ENCODE results near the gene AGXT2. TPM values are rescaled to one million over a fixed set of nuclear protein-coding genes. Genes with fewer than 3 reads are reported as not detected.

The AGXT2 gene
- total RNA-seq, 6 experiments from 2014 or later = not detected

DNA sequence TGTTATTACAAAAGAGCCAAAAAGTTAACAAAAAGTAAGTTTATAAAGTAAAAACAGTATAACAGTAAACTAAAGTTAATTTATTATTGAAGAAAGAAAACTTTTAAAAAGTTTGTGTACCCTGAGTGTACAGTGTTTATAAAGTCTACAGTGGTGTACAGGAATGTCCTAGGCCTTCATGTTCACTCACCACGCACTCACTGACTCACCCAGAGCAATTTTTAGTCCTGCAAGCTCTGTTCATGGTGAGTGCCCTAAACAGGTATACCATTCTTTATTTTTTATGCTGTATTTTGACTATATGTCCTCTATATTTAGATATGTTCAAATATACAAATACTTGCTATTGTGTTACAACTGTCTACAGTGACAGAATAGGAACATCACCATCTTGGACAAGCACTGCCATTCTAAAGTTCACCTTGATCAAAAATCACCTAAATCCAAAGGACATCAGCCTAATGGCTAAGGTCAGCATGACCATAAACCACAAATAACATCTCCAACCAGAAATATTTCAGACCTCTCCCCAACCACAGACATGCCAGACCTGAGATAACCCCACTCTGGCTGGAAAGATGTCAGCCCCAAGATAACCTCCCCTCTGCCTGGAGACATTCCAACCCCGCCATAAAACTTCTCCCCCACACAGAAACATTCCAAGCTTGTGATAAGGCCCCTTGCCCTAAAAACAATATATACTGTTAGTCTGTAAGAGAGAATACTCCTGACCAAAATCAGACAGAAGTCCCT, 56.1 kb downstream of the AGXT2 start:
- Mint-ChIP-seq H3K27ac (no peak overlapping the region), H3K36me3 (ENCODE audit: low read depth) (peaks cover 6% of the 10 kb centered on the region; the same call in 1 of the 2 replicates), H3K4me1 (ENCODE audit: low read depth) (no peaks in the 10 kb centered on the region), H3K4me3 (no peak overlapping the region), H3K27me3 (ENCODE audit: insufficient read depth) (peaks cover 26% of the 10 kb centered on the region), H3K9me3 (peaks cover 7% of the 10 kb centered on the region)
- TF ChIP-seq, protein P1, sequence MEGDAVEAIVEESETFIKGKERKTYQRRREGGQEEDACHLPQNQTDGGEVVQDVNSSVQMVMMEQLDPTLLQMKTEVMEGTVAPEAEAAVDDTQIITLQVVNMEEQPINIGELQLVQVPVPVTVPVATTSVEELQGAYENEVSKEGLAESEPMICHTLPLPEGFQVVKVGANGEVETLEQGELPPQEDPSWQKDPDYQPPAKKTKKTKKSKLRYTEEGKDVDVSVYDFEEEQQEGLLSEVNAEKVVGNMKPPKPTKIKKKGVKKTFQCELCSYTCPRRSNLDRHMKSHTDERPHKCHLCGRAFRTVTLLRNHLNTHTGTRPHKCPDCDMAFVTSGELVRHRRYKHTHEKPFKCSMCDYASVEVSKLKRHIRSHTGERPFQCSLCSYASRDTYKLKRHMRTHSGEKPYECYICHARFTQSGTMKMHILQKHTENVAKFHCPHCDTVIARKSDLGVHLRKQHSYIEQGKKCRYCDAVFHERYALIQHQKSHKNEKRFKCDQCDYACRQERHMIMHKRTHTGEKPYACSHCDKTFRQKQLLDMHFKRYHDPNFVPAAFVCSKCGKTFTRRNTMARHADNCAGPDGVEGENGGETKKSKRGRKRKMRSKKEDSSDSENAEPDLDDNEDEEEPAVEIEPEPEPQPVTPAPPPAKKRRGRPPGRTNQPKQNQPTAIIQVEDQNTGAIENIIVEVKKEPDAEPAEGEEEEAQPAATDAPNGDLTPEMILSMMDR (IDR thresholded peaks at IDR 0.05) = no peak
- DNase-seq = no peak

DNA sequence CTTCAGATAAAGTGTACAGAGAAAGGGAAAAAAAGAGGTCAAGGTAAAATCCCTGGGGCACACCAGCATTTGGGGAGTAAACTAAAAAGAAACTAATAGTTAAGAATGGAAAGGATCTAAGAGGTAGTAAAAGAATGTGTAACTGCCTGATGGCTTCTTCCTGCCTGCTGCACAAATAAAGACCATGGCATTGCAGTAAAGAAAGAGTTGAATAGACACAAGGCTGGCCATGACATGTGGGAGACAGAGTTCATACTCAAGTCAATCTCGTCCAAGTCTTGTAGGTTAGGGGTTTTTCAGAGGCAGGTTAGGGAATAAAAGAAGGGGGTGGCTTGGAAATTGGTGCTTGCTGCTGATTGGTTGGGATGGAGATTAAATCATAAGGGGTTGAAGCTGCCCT, 60.8 kb downstream of the AGXT2 start:
- TF ChIP-seq, protein P1 (IDR thresholded peaks at IDR 0.05) = no peak
- H3K36me3 Mint-ChIP-seq (ENCODE audit: low read depth) = peaks cover 8% of the 10 kb centered on the region; the same call in 1 of the 2 replicates
- no peak overlapping the region for H3K4me3 Mint-ChIP-seq
- H3K9me3 Mint-ChIP-seq = peaks cover 19% of the 10 kb centered on the region
- H3K4me1 Mint-ChIP-seq (ENCODE audit: low read depth) = no peaks in the 10 kb centered on the region
- no peak for DNase-seq
- H3K27ac Mint-ChIP-seq = no peak overlapping the region
- peaks cover 19% of the 10 kb centered on the region for H3K27me3 Mint-ChIP-seq (ENCODE audit: insufficient read depth)

DNA sequence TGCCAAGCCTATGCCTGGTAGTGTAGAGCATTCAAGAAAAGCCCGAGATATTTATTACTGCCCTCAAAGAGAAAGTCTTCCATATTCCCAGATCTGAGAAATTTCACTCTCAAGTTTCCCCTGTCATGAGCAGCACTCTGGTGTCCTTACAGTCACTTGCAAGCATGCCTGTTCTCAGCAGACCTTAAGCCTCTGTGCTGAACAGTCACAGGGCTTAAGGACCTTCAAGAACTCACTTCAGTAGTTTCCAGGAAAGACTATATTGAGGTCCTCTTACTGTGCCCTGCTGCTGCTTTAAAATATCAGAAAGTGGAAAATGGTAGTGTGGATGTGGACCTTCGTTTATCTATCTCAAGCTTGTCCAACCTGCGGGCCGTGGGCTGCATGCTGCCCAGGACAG, 64.9 kb downstream of the AGXT2 start:
- Mint-ChIP-seq H3K36me3 (ENCODE audit: low read depth) (peaks cover 8% of the 10 kb centered on the region; the same call in 1 of the 2 replicates), H3K9me3 (peaks cover 19% of the 10 kb centered on the region)
- TF ChIP-seq, protein P1 (IDR thresholded peaks at IDR 0.05) = no peak

DNA sequence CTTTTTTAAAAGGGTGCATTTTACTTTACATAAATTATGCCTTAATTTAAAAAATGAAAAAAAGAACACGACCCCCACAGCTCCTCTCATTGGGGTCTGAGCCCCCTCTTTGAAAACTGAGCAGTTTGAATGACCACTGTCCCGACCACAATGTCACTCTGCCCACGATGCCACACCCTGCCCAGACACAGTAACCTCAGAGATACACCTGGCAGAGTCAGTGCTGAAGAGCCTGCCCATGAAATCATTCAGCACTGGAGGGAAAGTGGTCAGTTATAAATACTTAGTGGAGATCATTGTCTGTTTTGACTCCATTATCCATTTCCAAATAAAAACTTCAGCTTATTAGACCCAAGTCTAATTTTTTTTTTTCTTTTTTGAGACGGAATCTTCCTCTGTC, 69.1 kb downstream of the AGXT2 start:
- Mint-ChIP-seq H3K9me3 (no peaks in the 10 kb centered on the region; the same call in 1 of the 2 replicates), H3K27ac (no peak overlapping the region), H3K27me3 (ENCODE audit: insufficient read depth) (peaks cover 19% of the 10 kb centered on the region), H3K4me1 (ENCODE audit: low read depth) (peaks cover 6% of the 10 kb centered on the region; the same call in 1 of the 2 replicates), H3K36me3 (ENCODE audit: low read depth) (no peaks in the 10 kb centered on the region), H3K4me3 (no peak overlapping the region)
- TF ChIP-seq, protein P1 (IDR thresholded peaks at IDR 0.05) = no peak
- no peak for DNase-seq

More for the DNA sequence above, 64.9 kb downstream of the AGXT2 start:
- Mint-ChIP-seq H3K27ac (no peak overlapping the region), H3K4me3 (no peak overlapping the region), H3K27me3 (ENCODE audit: insufficient read depth) (peaks cover 22% of the 10 kb centered on the region), H3K4me1 (ENCODE audit: low read depth) (no peaks in the 10 kb centered on the region)
- no peak for DNase-seq

DNA sequence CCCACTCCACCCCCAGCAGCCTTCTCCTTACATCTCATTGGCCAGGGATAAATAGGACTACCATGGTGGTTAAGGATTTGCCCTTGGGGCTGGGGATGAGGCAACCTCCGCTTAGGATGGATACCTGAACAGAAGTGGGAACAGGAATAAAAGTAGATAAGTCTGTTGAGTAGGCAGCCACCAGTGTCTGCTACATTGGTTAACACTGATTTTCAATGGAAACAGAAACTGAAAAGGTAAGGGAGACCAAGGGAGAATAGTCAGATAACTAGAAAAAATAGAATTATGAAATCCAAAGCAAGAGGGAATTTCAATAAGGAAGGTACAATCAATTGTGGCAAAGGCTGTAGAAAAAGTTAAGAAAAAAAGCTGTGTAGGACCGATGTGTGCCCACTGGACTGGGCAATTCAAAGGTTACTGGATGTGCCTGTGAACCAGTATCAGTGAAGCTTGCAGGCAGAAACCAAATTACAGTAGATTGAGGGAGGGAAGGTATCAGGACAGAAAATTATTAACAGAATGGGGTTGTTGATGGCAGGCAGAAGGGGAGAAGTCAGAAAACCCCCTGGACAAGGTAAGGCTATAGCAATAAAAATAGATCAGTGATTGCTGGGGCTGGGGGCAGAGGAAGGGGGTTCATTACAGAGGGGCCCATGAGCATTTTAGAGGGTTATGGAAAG, 69.7 kb downstream of the AGXT2 start:
- Mint-ChIP-seq H3K4me3 (no peak overlapping the region), H3K27ac (no peak overlapping the region), H3K36me3 (ENCODE audit: low read depth) (no peaks in the 10 kb centered on the region), H3K27me3 (ENCODE audit: insufficient read depth) (peaks cover 20% of the 10 kb centered on the region), H3K9me3 (no peaks in the 10 kb centered on the region; the same call in 1 of the 2 replicates), H3K4me1 (ENCODE audit: low read depth) (peaks cover 6% of the 10 kb centered on the region; the same call in 1 of the 2 replicates)
- TF ChIP-seq, protein P1 (IDR thresholded peaks at IDR 0.05) = no peak
- no peak for DNase-seq

Measured in HFFc6 (cell line).